ENCODE data around the gene NCAPD2.
"Not testable (repeated sequence)": the region's sequence is repeated elsewhere in the genome, so short reads cannot be mapped to it uniquely, and the experiment has no call there.

NCAPD2 gene

GRCh38 chr12:6534945-6535696 is 41.2 kb downstream of the NCAPD2 start:
- no peak for DNase-seq

- DNase-seq, result no peak
Measured at GRCh38 chr12:6535697-6535946, 41.7 kb downstream of the NCAPD2 start.

- no peak for DNase-seq
Measured at GRCh38 chr12:6535960-6536847, 42.3 kb downstream of the NCAPD2 start.

- DNase-seq, result no peak
Measured at GRCh38 chr12:6536894-6537579, 43.1 kb downstream of the NCAPD2 start.

GRCh38 chr12:6537580-6538419 is 43.9 kb downstream of the NCAPD2 start:
- not testable (repeated sequence) for DNase-seq

GRCh38 chr12:6538420-6539313 is 44.8 kb downstream of the NCAPD2 start:
- no peak for DNase-seq

- DNase-seq, result no peak
Measured at GRCh38 chr12:6539314-6539682, 45.4 kb downstream of the NCAPD2 start.

- no peak for DNase-seq
Measured at GRCh38 chr12:6539707-6540134, 45.8 kb downstream of the NCAPD2 start.

- no peak for DNase-seq
Measured at GRCh38 chr12:6540181-6540877, 46.4 kb downstream of the NCAPD2 start.

GRCh38 chr12:6541371-6542165 is 47.7 kb downstream of the NCAPD2 start:
- no peak for DNase-seq

GRCh38 chr12:6542209-6543009 is 48.5 kb downstream of the NCAPD2 start:
- DNase-seq, result no peak

- DNase-seq, result no peak
Measured at GRCh38 chr12:6546016-6546415, 52.1 kb downstream of the NCAPD2 start.

- DNase-seq, result no peak
Measured at GRCh38 chr12:6547566-6547965, 53.7 kb downstream of the NCAPD2 start.

- no peak for DNase-seq
Measured at GRCh38 chr12:6547987-6548386, 54.1 kb downstream of the NCAPD2 start.

GRCh38 chr12:6548556-6548955 is 54.7 kb downstream of the NCAPD2 start:
- DNase-seq, result no peak

GRCh38 chr12:6548966-6549683 is 55.2 kb downstream of the NCAPD2 start:
- no peak for DNase-seq

GRCh38 chr12:6549684-6550151 is 55.8 kb downstream of the NCAPD2 start:
- no peak for DNase-seq

GRCh38 chr12:6550294-6551062 is 56.6 kb downstream of the NCAPD2 start:
- DNase-seq, result no peak

All from NCI-H1417 treated with DMSO at 0.1 percent for 48 hours (cell line).